Activated T-cell treated with anti-CD3 and anti-CD28 coated beads for 1 hour (primary cell): ENCODE results near the gene PFKP.
A peak's percentile ranks its signal among the peaks of the same experiment; 100 is the strongest.

ENCODE experiments used
- DNase-seq: peaks from one replicate; pipeline ENCODE4 v3.0.0-alpha.2; 2020; ENCODE audit warnings: low read depth

PFKP gene

DNA sequence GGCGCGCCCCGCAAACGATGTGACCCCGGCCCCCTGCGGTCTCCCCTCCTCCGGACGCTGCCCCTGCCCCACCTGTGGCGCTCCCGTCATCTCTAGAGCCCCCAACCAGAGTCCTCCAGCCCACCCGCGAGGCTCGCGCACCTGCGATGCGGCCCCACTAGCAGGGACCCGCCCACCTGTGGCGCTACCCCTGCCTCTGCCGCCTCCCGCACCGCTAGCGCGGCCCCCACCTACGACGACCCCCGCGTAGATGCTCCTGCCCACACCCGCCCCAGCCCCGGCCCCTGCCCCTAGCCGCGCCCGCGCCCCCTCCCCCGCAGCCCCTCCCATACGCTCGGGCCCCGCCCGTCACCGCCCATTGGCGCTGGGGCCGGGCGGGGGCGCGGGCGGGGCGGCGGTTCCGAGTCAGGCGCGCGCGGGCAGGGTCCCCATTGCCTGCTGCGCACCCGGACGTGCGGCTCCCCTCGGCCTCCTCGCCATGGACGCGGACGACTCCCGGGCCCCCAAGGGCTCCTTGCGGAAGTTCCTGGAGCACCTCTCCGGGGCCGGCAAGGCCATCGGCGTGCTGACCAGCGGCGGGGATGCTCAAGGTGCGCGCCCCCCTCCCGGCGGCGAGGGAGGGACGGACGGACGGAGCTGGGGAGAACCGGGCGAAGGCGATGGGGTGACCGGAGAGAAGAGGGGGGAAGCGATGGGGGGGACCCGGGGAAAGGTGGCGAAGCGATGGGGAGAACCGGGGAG is at the start of gene PFKP:
Gene PFKP, plus strand, starts transcription at position 431 of the 741 bp plus-strand sequence. Its CDS starts 48 bp downstream, at position 479.
- peak; percentile 47 for DNase-seq

- DNase-seq: no peak
These were observed 49.1 kb upstream of the PFKP start for GRCh38 chr10:3018247-3018646.

DNA sequence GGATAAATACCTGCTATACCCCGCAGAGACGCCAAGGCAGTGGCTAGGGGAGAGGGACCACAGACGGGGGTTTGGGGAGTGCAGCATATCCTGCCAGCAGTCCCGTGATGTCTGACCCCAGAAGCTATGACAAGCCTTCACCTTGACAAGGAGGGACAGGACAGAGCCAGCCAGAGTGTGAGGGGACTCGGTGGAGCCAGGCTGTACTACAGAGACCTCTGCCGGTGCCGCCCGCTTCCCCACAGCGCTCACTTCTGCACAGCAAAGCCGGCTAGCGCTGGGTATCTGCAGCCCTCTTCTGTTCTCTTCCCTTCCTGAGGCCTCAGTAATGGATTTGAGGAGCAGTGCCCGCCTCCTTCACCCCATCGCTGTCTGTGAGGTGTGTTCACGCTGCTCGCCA is 47.0 kb upstream of the PFKP start:
- DNase-seq: no peak

- no peak for DNase-seq
These were observed 46.5 kb upstream of the PFKP start for GRCh38 chr10:3020881-3021280.

- no peak for DNase-seq
These were observed 45.3 kb upstream of the PFKP start for GRCh38 chr10:3022027-3022426.

DNA sequence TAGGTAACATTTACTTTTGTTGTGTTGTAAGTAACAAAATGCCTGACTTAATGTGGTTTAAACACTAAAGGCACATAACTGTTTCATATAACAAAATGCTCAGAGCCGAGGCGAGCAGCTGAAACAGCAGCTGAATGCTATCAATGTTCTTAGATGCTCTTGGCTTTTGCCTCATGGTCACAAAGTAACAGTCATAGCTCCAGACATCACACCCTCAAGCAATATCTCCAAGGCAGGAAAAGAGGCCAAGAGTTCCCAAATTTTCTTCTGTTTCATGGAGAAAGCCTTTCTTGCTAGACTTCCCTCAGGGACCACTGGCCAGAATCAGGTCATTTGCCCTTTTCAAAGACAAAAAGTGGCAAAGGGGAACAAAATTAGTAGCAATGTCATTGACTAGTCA is 43.5 kb upstream of the PFKP start:
- DNase-seq: no peak

- no peak for DNase-seq
These were observed 42.2 kb upstream of the PFKP start for GRCh38 chr10:3025026-3025683.

DNA sequence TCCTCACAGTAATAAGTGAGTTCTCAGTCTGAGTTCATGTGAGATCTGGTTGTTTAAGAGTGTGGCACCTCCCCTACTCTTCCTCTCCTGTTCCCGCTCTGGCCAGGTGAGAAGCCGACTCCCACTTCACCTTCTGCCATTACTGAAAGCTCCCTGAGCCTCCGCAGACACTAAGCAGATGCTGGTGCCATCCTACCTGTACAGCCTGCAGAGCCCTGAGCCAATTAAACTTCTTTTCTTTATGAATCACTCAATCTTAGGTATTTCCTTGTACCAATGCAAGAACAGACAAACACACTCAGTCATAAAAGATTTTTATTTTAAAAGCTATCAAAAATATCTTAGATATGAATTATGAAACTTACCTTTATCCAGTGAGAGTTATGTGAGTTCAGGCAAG is 39.5 kb upstream of the PFKP start:
- DNase-seq: no peak

GRCh38 chr10:3028441-3028840 is 38.9 kb upstream of the PFKP start:
- no peak for DNase-seq

DNA sequence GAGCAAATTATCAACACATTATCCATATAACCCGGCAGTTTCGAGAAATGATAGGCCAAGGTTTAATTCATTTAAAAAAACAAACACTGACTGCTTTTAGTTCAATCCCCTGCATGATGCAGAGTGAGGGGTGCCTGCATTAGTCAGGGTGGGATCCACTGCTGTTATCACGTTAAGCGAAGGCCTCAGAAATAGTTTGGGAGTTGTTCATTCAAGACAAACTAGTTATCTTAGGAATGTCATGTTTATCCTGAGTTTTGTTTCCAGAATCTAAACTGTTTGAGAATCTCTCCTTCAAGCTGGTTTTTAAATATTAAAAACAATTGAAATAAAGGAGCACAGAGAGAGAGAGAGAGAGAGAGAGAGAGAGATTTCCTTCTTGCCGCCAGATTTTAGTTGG is 36.6 kb upstream of the PFKP start:
- DNase-seq: no peak

- no peak for DNase-seq
These were observed 35.9 kb upstream of the PFKP start for GRCh38 chr10:3031490-3031889.

DNA sequence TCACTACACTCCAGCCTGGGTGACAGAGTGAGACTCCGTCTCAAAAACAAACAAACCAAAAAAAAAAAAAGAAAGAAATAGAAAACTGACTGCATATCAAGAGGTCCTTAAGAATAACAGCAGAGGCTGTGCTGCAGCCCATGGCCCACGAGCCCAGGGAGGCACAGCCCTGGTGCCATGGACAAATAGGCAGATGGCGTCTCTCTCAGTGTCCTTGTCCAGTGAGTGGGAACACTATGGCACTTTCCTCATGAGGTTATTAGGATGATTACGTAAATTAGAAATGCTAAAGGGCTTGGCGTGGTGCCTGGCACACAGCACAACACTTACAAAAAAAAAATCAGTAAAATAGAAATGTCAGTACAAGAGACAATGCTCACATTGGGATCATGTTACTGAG is 33.4 kb upstream of the PFKP start:
- DNase-seq: no peak

DNA sequence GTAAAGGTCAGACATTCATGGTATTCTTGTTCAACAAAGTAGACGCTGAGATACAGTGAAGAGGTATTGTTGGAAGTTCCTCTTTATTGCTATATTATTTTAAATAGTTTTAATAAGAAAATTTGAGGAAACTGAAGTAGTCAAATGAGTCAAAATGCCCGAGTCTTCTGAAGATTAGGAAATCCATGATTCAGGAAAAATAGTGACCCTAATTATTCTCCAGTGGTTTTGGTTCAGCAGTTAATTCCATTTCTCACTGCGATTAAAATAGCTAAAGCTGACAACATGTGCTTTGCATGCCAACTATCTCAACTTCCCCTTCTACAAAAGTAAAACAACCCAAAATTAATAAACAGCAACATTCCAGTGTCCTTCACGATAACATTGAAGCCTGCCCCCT is 32.7 kb upstream of the PFKP start:
- DNase-seq: no peak

GRCh38 chr10:3036155-3037021 is 31.0 kb upstream of the PFKP start:
- DNase-seq: no peak

DNA sequence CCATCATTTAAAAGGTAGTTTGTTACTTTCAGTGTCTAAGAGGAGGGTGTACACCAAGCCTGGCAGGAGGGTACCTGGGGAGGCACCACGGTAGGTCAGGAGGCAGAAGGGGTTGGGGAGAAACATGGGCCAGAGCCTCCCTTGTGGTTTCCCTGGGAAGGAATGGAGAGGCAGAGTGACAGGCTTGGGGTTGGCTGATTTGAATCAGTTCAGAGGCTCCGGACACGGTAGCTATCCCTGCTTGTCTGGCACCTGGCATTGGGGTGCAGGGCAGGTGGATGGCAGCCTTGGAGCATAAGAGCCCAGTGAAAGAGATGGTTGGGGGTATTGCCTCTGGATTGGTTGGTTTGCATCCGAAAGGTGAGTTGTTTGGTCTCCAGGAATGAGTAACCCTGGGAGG is 30.2 kb upstream of the PFKP start:
- no peak for DNase-seq

DNA sequence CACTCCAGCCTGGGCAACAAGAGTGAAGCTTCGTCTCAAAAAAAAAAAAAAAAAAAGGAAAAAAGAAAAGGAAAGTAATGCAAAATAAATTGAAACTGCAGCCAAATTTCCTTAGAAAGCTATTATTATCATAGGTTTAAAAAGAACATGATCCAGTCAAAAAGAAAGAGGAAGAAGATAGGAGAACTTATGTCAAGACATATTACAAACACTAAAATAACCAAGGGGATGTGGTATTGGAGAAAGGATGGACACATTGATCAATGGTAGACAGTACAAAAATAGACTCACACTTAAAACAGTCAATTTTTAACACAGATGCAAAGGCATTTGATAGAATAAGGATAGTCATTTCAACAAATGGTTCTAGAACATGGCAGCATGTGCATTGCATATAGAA is 27.3 kb upstream of the PFKP start:
- DNase-seq: no peak

- DNase-seq: no peak
These were observed 24.8 kb upstream of the PFKP start for GRCh38 chr10:3042589-3042988.

DNA sequence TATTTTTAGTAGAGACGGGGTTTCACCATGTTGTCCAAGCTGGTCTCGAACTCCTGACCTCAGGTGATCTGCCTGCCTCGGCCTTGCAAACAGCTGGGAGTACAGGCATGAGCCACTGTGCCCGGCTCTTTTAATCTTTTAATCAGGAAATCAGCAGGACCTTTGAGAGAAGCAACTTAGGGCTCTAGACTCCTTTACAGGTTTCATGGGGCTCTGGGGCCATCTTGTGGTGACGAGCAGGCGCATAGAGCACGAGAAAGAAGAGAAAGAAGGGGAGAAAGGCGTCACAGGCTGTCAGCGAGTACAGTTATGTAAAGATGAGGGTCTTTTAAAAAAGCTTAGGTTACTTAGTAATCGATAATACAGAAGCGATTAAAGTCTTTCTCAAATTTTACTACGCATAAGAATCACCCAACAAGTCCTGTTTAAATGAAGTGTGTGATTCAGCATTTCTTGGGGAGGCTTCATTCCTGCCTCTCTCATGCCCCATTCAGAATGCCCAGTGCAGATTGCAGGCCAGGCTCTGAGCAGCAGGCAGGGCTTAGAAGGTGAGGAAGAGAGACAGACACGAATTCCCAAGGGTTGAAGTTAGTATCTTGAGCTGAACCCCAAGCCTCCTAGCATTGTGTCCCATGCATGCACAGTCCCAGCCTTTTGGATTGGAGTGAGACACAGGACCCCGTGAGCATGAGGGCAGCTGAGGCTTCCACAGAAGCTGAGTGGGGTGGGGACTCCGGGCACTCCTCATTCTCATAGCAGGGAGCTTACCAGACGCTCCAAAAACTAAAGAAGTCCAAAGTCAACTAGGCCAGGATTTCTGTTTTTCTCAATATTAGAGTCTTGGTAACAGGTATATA is 23.6 kb upstream of the PFKP start:
- peak; percentile 16 for DNase-seq

DNA sequence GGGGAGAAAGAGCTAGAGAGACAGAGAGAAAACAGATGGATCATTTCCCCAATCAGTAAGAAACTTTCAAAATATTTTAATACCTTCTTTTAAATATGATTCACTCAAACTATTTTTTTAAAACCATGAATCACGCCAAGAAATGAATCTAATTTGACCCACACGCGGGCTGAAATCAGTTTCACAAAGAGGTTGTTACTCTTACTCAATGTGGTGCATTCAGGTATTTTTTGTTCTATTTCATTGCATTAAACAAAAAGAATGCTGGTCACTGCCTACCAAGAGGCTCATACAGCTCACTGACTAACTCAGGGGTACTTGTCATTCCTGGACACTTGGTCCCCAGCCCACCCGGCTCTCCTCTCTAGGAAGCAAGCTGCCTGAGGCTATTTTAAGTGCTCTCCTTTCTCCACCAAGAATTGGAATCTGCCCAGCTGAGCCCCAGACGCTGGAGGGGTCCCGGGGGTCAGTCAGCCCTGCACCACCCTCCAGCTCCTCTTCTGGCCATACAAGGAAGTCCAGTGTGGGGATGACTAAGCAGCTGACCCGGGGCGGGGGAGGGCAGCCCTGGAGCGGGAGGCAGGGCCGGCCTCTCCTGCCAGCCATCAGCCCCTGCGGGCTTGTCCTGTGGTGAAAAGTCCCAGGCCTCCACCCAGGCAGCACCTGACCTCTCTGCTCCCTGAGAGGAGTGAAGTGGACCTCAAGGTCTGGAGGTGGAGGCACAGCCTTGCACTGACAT is 21.7 kb upstream of the PFKP start:
- no peak for DNase-seq

DNA sequence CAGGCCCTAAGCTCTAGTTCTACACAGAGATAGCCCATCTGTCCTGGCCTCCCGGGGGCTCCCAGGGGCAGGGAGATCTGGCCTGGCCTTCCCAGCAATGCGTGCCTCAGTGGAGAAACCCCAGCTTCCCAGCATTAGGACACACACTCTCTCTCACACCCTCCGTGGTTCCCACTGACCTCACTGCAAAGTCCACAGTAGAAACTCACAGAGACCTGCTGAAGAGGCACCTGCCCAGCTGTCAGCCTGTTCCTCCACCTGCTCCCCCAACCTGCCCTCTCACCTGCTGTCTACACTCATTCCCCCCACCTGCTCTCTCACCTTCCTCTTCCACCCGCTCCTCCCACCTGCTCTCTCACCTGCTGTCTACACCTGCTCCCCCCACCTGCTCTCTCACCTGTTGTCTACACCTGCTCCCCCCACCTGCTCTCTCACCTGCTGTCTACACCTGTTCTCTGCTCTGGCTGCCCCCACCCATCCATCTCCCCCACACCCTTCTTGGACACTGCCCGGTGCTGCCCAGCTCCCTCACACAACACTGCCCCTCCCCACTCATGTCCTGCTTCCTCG is 21.1 kb upstream of the PFKP start:
- DNase-seq: no peak

GRCh38 chr10:3046981-3047547 is 20.3 kb upstream of the PFKP start:
- no peak for DNase-seq
